ENCODE results near the gene FAHD2A.
"Not testable (repeated sequence)": the region's sequence is repeated elsewhere in the genome, so short reads cannot be mapped to it uniquely, and the experiment has no call there.

FAHD2A gene

DNA sequence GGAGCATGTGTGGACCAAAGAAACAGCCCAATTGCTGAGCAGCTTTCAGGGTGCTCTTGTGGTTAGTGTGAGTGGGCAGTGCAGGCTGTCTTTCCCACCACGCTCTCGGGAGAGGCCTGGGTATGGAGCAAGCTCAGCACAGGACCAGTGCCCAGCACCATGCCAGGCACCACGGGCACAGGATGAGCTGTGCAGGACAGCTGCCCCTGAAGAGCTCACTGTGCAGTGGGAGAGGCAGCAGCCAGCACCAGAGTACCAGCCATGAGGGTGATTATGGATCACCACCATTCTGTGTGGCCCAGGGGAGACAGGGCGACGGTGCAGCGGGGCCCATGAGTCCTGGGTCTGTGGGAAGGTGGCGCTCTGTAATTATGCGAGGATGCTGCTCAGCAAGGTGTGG is 29.7 kb upstream of the FAHD2A start:
- DNase-seq (no peak), ATAC-seq (no peak)
- Mint-ChIP-seq H3K27ac (no peak overlapping the region), H3K9me3 (no peaks in the 10 kb centered on the region), H3K4me3 (no peak overlapping the region), H3K4me1 (peaks cover 7% of the 10 kb centered on the region), H3K27me3 (peaks cover 44% of the 10 kb centered on the region)

DNA sequence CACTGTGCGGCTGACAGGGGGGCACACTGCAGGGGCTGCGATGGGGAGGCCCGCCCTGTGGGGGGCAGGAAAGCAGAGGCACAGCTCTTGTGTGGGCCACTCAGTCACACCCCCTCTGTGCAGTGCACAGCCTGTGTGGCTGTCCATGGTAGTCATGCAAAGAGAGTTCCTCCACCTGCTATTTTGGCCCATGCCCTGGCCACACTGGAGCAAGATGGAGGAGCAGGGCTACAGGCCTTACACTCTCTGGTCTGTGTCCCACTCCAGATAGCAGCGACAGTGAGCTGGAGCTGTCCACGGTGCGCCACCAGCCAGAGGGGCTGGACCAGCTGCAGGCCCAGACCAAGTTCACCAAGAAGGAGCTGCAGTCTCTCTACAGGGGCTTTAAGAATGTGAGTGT is 28.5 kb upstream of the FAHD2A start:
- DNase-seq (no peak), ATAC-seq (no peak)
- Mint-ChIP-seq H3K27me3 (peaks cover 39% of the 10 kb centered on the region), H3K9me3 (no peaks in the 10 kb centered on the region), H3K4me3 (no peak overlapping the region), H3K27ac (no peak overlapping the region), H3K4me1 (peaks cover 7% of the 10 kb centered on the region)

DNA sequence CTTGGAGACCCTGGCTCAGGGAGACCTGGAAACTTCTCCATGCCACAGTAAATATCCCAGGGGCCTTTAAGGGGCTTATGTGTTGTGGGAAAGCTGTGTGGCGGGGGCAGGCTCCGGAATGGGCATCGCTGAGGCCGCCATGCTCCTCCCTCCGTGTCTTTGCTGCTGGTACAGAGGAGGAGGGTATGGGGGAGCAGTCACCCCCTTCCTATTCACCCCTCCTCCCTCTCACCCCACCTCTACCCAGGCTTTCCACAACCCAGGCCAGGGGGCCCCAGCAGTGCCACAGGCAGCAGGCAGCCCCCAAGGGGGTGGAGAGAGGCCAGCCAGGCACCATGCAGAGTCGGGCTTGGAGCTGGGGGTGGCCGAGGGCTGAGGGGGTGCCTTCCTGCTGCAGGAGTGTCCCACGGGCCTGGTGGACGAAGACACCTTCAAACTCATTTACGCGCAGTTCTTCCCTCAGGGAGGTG is 28.0 kb upstream of the FAHD2A start:
- Mint-ChIP-seq H3K4me3 (no peak overlapping the region), H3K4me1 (peaks cover 7% of the 10 kb centered on the region), H3K27ac (no peak overlapping the region), H3K27me3 (peaks cover 36% of the 10 kb centered on the region), H3K9me3 (no peaks in the 10 kb centered on the region)
- DNase-seq (no peak), ATAC-seq (no peak)

DNA sequence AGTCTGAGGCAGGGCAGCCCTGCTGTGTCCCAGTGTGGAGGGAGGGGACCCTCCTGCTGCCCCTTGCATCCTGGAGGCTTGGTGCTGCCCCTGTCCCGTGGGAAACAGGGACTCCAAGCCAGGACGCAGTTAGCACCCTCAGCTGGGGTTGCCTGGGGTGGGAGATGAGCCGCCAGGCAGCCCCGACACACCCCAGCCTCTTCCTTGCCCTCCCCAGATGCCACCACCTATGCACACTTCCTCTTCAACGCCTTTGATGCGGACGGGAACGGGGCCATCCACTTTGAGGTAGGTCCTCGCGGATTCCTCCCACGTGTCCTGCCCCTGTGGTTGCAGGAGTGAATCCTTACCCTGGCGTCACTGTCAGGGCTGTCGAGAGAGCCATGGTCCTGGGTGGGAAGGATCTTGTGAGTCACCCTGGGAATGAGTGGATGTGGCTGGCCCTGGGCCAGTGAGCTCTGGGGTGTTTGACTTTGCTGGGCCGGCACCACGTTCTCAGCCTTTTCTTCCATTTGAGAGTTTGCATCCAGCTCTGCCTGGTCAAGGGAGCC is 27.5 kb upstream of the FAHD2A start:
- peaks cover 36% of the 10 kb centered on the region for H3K27me3 Mint-ChIP-seq
- ATAC-seq (no peak), DNase-seq (no peak)
- H3K4me1 Mint-ChIP-seq, result peaks cover 7% of the 10 kb centered on the region
- H3K9me3 Mint-ChIP-seq, result no peaks in the 10 kb centered on the region
- H3K27ac Mint-ChIP-seq, result no peak overlapping the region
- no peak overlapping the region for H3K4me3 Mint-ChIP-seq

DNA sequence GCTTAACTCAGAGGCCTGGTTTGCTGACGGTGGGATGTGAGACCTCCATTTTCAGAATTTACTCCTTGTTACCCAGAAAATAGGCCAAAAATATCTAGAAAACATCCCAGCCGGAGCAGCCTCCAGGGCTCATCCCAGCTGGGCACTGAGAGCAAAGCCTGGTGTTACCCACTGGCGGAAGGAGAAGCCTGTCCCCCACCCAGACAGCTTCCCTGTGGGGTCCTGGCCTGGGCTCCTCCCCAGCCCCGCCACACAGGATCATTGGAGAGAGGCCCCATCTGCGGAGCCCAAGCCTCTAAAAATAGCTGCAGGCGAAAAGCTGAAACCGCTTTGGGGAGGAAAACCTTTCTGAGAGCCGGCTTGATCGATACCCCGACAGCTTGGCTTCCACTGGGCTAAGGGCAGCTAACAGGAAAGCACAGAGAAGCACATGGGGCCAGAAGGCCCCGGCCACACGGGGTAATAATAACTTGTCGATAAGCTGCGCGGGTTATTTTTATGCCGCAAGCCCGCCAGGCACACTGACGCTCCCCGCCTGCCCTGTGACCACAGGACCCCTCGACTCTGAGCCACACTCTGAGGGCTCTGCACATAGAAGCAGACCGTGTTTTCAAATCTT is 26.9 kb upstream of the FAHD2A start:
- DNase-seq (no peak), ATAC-seq (no peak)
- H3K27me3 Mint-ChIP-seq, result peaks cover 36% of the 10 kb centered on the region
- H3K9me3 Mint-ChIP-seq, result no peaks in the 10 kb centered on the region
- H3K4me1 Mint-ChIP-seq, result peaks cover 7% of the 10 kb centered on the region
- no peak overlapping the region for H3K4me3 Mint-ChIP-seq
- no peak overlapping the region for H3K27ac Mint-ChIP-seq

DNA sequence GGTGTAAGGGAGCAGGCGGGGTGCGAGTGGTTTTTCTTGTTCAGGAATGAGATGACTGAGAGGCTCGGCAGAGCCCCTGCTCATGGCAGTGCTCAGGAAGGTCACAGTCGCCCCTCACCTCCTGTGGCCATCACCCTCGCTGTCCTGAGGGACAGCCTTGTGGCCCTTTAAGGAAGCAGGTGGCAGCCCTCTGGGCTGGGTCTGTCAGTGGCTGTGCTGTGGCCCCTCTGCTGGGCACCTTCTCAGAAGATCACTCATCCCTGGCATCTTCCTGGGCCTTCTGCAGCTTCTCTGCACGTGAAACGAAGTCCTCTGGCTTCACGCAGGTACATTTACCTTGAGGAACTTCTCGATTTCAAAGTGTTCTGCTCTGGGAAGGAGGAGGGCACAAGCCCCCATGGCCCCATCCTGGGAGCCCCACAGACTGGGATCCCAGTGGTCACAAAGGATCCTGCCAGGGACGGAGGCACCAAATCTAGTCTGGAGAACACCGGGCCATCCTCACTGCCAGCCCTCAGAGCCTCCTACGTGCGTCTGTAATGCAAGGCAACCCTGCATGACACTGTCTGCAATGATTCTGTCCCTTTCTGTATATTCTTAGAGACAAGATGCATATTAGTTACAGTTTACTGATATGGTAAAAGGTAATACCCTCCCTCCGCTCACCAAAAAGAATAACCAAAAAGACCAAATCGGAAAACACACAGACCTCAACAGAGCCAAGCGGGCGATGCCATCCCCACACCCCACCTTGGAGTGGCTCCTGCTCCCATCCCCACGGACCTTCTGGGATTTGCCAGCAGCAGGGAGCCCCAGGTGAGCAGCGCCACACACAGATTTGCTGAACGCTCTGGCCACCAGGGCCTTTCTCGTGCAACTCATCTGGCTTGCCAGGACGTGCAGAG is 25.9 kb upstream of the FAHD2A start:
- no peak for DNase-seq
- H3K27ac Mint-ChIP-seq, result no peak overlapping the region
- peaks cover 7% of the 10 kb centered on the region for H3K4me1 Mint-ChIP-seq
- H3K27me3 Mint-ChIP-seq, result peaks cover 29% of the 10 kb centered on the region
- ATAC-seq, result no peak
- H3K4me3 Mint-ChIP-seq, result no peak overlapping the region
- no peaks in the 10 kb centered on the region for H3K9me3 Mint-ChIP-seq

DNA sequence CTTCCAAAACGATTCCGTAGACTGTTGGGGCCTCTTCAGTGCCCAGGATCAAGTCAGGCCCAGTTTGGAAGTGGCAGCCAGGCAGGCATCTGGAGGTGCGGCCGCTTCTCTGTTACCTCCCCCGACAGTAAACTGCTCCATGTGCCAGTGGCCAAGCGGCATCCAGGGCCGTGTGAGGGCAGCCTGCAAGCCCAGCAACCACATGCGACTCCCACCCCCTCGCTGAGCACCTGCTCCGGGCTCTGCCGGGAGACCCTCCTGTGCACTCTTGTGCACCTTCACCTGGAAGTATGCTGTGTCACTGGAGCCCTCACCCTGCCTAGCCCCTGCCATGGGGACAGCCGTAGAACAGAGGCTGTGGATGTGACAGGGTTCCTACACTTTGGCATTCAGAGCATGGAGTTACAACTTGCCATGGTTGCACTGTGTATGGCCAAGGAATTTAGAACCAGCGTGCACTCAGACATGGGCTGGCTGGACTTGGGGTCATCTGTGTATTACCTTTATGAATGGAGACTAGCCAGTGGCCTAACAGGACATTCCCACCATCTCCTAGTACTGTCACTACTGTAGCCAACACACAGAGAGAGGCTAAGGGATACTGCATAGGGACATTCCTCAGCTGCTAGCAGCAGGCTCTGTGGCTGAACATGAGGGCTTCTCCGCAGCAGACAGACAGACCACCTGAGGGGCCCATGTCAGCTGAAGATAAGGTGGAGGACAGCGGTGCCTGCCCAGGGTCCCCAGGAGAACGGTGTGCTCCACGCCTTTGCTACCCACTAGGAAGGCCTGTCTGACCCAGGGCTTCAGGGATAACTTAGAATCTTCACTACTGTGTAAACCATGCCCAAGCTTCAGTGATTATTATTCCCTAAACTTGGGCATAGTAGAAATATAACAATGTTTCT is 25.0 kb upstream of the FAHD2A start:
- Mint-ChIP-seq H3K4me1 (peaks cover 7% of the 10 kb centered on the region), H3K4me3 (no peak overlapping the region), H3K27ac (no peak overlapping the region), H3K9me3 (no peaks in the 10 kb centered on the region), H3K27me3 (peaks cover 22% of the 10 kb centered on the region)
- ATAC-seq, result no peak
- DNase-seq, result no peak

DNA sequence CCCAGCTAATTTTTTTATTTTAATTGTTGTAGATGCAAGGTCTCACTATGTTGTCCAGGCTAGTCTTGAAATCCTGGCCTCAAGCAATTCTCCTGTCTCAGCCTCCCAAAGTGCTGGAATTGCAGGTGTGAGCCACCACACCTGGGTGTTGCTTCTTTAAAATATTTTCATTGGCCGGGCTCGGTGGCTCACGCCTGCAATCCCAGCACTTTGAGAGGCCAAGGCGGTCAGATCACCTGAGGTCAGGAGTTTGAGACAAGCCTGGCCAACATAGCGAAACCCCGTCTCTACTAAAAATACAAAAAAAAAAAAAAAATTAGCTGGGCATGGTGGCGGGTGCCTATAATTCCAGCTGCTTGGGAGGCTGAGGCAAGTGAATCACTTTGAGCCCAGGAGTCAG is 24.2 kb upstream of the FAHD2A start:
- not testable (repeated sequence) for H3K4me1 Mint-ChIP-seq, H3K4me3 Mint-ChIP-seq, H3K9me3 Mint-ChIP-seq, H3K27ac Mint-ChIP-seq, DNase-seq, ATAC-seq
- H3K27me3 Mint-ChIP-seq, result peaks cover 16% of the 10 kb centered on the region

DNA sequence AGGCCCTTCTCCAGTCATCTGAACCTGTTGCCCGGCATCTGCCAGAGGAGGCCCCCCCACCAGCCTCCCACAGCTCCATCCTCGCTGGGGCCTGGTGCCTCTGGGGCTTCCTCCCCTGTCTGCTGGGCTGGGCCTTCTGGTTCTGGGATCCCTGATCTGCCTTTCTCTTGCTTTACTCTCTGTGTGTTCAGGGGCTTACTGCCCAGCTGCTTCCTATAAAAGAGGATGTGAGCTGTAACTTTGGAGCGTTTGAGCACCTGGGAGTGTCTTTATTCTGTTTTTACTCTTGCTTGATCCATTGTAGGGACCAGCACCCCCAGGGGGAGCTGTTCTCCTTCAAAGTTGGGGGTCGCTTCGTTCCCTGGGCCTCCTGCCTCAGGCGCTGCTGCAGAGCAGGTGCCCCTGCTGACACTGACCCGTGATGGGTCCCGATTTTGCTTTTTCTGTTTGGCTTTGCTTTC is 23.1 kb upstream of the FAHD2A start:
- no peaks in the 10 kb centered on the region for H3K9me3 Mint-ChIP-seq
- H3K27ac Mint-ChIP-seq, result no peak overlapping the region
- DNase-seq (no peak), ATAC-seq (no peak)
- peaks cover 15% of the 10 kb centered on the region for H3K27me3 Mint-ChIP-seq
- no peak overlapping the region for H3K4me3 Mint-ChIP-seq
- peaks cover 7% of the 10 kb centered on the region for H3K4me1 Mint-ChIP-seq

DNA sequence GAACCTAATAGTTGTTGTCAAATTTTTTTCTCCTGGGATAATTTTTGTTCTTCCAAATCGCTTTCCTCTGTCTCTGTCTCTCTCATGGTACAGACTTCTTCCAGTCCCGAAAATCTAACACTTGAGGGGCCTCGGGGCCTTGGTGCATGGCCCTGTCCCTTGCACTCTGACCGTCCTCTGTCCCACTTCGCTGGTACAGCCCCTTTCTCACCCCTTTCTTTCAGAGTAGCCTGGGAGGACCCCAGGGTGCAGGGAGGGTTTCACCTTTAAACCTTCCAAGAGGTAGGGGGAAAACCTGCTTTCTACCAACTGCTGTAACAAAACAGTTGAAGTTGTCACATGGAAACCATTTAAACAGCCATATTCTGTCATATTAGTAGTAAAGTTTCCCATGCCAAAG is 22.2 kb upstream of the FAHD2A start:
- ATAC-seq, result no peak
- H3K4me3 Mint-ChIP-seq, result no peak overlapping the region
- peaks cover under 1% of the 10 kb centered on the region for H3K4me1 Mint-ChIP-seq
- H3K9me3 Mint-ChIP-seq, result no peaks in the 10 kb centered on the region
- DNase-seq, result no peak
- H3K27me3 Mint-ChIP-seq, result peaks cover 15% of the 10 kb centered on the region
- H3K27ac Mint-ChIP-seq, result no peak overlapping the region

DNA sequence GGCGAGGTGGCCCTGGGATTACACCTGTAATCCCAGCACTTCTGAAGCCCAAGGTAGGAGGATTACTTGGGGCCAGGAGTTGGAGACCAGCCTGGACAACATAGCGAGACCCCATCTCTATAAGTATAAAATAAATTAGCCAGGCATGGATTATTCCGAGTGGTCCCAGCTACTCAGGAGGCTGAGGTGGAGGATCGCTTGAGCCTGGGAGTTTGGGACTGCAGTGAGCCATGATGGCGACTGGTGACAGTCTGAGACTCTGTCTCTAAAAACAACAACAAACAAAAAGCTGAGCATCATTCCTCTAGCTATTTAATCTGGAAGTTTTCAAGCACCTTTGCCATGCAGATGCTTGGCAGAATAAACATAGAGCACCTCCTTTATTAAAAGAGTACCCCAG is 21.8 kb upstream of the FAHD2A start:
- Mint-ChIP-seq H3K4me3 (no peak overlapping the region), H3K27me3 (peaks cover 14% of the 10 kb centered on the region), H3K4me1 (no peaks in the 10 kb centered on the region), H3K9me3 (no peaks in the 10 kb centered on the region), H3K27ac (no peak overlapping the region)
- ATAC-seq, result no peak
- DNase-seq, result no peak

DNA sequence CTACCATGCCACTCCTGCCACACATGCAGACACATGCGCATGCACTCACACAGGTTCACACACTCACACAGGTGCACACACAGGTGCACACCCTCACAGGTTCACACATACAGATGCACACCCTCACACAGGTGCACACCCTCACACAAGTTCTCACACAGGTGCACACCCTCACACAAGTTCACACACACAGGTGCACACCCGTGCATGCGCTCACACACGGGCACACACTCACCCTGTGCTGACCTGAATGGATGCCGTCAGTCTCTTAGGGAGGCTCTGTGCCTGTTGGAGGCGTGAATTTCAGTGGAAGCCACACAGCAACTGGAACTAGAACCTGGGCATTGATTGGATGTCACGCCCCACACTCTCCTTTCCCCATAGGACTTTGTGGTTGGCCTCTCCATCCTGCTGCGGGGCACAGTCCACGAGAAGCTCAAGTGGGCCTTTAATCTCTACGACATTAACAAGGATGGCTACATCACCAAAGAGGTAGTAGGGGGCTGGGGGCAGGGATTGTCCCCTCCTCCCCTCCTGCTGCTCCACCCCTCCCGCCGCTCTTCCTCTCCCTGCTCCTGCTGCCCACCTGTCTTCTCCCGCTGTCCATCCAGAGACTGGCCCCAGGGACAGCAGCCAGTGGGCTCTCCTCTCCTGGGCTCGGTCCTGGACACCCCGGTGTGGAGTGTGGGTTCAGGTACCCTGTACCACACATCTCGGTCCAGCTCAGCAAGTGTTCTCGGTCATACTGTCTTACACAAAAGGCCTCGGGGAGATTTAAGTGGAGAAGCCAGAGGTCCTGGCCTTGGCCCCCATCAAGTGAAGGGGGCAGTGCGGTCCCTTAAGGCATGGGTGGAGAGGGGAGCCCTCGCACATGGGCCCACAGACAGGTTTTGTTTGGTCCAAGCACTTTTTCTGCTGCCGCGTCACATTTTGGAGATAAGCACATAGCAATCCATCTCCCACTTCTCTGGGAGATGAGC is 21.0 kb upstream of the FAHD2A start:
- Mint-ChIP-seq H3K4me3 (no peak overlapping the region), H3K4me1 (no peaks in the 10 kb centered on the region), H3K27ac (no peak overlapping the region), H3K9me3 (no peaks in the 10 kb centered on the region), H3K27me3 (peaks cover 14% of the 10 kb centered on the region)
- ATAC-seq (no peak), DNase-seq (no peak)

DNA sequence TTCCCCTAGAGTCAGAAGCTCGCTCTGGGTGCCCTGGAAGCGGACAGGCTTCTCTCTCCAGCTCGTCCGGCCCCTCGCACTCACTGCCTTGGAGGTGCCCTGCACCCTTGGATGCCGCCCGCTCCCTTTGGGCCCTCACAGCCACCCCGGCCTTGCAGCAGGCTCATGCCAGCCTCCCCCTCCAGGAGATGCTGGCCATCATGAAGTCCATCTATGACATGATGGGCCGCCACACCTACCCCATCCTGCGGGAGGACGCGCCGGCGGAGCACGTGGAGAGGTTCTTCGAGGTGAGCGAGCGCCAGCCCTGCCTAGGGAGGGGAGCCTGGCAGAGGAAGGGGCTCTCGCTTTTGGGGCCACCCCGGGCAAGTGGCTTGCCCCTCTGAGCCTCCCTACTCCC is 20.3 kb upstream of the FAHD2A start:
- Mint-ChIP-seq H3K4me3 (no peak overlapping the region), H3K9me3 (no peaks in the 10 kb centered on the region), H3K27ac (no peak overlapping the region), H3K27me3 (peaks cover 14% of the 10 kb centered on the region), H3K4me1 (no peaks in the 10 kb centered on the region)
- ATAC-seq (no peak), DNase-seq (no peak)

Measured in stimulated activated naive CD8-positive, alpha-beta T cell treated with anti-CD3 and anti-CD28 coated beads, Interleukin-15, amount 100 ng/mL, for 72 hours (primary cell).